Mammary epithelial cell (primary cell): ENCODE measurements around the gene TGIF2.

Source experiments
- CTCF ChIP-seq, 2 donors: IDR thresholded peaks in 1 of 2; conservative IDR thresholded peaks in 1 of 2; 2 replicates each; pipeline ENCODE4 v1.5.1; 2011 to 2012; ENCODE audit warnings: inconsistent platforms in 2 of 2, low read length in 2 of 2, mild to moderate bottlenecking in 2 of 2, control low read depth in 1 of 2, low read depth in 1 of 2; ENCODE audit not compliant: insufficient read depth in 1 of 2; ENCODE audit errors: extremely low read depth in 1 of 2
- EZH2 ChIP-seq: IDR thresholded peaks from 2 replicates; pipeline ENCODE4 v1.6.1; 2012; ENCODE audit warnings: low read length, inconsistent platforms, borderline replicate concordance

GRCh38 chr20:36563374-36563773 lies 10.0 kb upstream of the TGIF2 start:
- TF ChIP-seq CTCF (conservative IDR thresholded peaks at IDR 0.05 in 1 of 2, IDR thresholded peaks at IDR 0.05 in 1 of 2; ENCODE audit: extremely low read depth in 1 of 2, insufficient read depth in 1 of 2, low read depth in 1 of 2, low read length in 2 of 2) (no peak), EZH2 (no peak)
